ENCODE measurements around the gene NKX6-2.

GRCh38 chr10:132809232-132810140 lies 23.5 kb upstream of the NKX6-2 start:
- TF ChIP-seq, protein P1, sequence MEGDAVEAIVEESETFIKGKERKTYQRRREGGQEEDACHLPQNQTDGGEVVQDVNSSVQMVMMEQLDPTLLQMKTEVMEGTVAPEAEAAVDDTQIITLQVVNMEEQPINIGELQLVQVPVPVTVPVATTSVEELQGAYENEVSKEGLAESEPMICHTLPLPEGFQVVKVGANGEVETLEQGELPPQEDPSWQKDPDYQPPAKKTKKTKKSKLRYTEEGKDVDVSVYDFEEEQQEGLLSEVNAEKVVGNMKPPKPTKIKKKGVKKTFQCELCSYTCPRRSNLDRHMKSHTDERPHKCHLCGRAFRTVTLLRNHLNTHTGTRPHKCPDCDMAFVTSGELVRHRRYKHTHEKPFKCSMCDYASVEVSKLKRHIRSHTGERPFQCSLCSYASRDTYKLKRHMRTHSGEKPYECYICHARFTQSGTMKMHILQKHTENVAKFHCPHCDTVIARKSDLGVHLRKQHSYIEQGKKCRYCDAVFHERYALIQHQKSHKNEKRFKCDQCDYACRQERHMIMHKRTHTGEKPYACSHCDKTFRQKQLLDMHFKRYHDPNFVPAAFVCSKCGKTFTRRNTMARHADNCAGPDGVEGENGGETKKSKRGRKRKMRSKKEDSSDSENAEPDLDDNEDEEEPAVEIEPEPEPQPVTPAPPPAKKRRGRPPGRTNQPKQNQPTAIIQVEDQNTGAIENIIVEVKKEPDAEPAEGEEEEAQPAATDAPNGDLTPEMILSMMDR (conservative IDR thresholded peaks at IDR 0.05), result no peak
- no peak for TF ChIP-seq ZFX (IDR thresholded peaks at IDR 0.05)

Data from C4-2B (cell line).